Stimulated activated CD4-positive, alpha-beta T cell treated with anti-CD3 and anti-CD28 coated beads, Interleukin-4, amount 100 ng/mL, for 24 hours (primary cell): ENCODE measurements around the gene ZFAND2B.
A peak's percentile ranks its signal among the peaks of the same experiment; 100 is the strongest.

ENCODE experiments used
- DNase-seq: peaks from one replicate; pipeline ENCODE4 v3.0.0-alpha.2; 2020

Gene ZFAND2B

DNA sequence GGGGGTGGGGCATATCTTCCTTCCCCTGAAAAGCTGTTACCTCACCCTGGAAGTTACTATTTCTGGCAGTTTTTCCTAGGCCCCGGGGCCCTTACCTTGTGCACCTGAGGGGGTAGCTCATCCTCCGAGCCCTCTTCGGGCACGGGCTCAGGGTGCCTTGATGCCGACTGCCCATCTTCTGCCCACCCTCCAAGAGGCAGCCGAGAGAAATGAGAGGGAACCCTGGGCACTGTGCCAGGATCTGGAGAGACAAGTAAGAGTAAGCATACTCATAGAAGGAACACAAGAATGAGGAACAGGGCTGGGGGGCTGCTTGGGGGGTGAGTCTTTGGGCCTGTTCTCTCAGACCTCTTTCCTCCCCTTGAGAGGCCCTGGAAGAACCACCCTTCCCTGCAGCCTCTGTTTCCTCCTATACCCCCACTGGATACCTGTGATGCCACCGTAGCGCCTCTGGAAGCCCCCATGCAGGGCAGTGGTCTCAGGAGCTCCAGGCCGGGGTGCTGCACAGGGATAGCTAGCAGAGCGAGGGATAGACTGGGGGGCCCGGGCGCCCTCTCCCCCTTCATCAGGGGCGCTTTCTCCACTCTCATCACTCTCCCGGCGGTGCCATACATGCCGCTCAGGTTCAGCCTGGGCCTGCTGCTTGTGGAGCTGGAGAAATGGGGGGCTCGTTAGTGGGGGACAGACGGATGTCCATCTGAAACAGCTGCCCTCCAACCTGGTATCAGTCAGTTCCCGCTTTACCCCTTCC lies 14.2 kb downstream of the ZFAND2B start:
- no peak for DNase-seq

DNA sequence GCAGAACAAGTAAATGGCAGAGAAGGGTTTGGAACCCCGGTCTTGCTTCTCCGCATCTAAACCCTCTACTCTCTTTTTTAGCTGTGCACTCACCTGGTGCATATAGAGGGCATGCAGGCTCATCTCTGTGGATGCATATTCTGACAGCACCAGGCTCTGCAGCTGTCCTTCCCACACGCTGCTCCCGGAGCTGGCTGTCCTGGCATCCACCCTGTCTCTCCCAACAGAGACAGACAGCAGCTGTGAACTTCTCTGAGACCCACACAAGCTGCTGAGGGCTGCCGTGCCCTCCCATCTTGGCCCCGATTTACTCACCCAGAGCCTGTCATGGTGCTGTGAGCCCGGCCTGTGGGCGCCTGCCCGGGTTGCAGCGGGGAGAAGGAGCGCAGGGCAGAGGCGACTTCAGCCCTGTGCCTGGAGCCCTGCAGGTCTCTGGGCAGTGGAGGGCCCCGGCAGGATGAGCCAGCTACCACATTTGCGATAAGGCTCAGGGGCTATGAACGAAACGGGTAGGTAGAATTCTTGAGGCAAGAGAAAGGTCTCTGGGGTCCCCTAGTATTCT lies 15.5 kb downstream of the ZFAND2B start:
- DNase-seq = no peak

DNA sequence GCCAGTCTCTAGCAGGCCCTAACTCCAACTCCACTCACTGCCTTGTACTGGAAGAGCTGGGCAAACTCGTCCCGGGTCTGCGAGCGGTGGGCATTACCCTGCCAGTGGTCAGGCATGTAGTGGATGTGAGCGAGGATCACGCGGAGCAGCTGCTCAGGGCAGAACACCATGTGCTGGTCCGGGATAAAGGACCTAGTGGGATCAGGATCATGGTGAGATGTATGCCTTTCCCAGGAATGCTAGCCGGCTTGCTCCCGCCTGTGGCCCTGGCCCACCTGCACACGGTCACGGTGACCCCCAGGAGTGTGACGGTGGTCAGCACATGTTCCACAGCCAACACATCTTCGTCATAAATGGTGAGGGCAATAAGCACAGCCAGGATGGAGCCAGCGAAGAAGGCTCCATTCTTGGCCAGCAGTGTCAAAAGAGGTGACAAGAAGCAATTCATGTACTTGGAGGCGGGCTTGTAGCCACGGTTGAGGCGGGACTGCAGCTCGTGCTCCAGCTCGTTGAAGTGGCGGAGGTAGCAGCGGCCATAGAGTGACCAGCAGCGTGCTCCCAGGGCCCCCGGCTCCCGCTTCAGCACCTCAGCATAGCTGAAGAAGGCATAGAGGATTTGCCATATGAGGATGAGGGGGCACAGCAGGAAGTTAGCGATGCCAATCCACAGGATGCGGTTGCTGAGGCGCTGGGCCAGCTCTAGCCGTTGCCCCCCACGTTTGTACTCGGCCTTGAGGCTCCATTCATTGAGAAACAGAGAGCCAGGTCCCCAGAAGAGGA lies 17.4 kb downstream of the ZFAND2B start:
- DNase-seq = no peak

- DNase-seq = no peak
Observed at GRCh38 chr2:219225350-219225749, 18.8 kb downstream of the ZFAND2B start.

GRCh38 chr2:219228041-219228910 lies 21.7 kb downstream of the ZFAND2B start:
- DNase-seq = no peak

DNA sequence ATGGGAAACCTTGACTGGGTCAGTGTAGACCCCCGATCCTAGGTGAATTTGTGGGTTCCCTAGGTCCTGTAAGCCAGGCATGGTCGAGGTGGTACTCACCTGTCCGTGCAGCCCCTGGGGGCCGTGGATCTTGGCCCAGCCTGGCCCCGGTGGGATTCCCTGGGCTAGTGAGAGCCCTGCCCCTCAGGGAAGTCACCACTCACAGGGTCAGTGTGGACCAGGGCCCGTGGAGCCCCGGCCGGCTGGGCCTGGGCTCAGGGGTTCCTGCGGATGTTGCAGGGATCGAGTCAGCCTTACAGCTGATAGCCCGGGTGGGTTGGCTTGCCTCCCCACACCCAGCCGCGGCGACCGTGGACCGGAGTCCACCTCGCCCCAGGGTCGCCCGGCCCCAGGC lies 22.3 kb downstream of the ZFAND2B start:
- DNase-seq = peak; percentile 11

DNA sequence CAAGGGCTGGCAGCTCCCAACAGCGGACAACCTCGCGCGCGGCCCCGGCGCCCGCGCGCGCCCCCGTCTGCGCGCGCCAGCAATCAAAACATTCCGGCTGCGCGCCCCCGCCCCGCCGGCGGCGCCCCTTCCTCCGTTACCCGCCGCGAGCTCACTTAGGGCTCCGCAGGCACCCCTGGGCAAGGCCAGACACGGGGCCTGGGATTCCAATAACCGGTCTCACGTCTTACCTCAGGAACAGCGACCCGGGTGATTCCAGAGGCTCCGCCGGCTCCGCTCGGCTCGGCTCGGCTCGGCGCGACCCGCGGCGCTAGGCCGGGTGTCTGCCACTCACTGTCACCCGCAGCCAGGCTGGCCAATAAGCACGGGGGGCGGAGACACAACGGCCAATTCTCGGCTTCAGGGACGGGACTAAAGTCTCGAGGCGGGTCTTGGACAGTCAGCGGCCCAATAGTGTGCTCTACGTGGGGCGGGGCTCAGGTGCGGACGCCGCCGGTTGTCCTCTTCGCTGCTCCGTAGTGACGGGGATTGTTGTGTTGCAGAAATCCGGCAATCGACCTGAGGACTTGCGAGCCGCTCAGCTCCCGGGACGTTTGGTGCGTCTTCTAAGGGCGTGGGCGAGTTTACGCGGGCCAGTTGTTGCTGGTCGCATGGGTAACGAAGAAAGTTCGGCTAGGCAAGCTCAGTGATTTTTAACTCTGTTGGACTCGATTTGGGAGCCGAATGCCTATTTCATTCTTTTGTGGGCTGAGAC lies 22.9 kb downstream of the ZFAND2B start, which contains the start of the genes ANKZF1 and ATG9A:
ANKZF1 (plus strand) TSS at position 502 of the 754 bp plus-strand sequence. CDS start 452 bp downstream, outside the sequence.
ATG9A (minus strand) TSS at position 332 of the 754 bp plus-strand sequence. CDS start 1,612 bp downstream, outside the sequence.
- peak; percentile 99 for DNase-seq

GRCh38 chr2:219230059-219230540 lies 23.5 kb downstream of the ZFAND2B start:
- peak; percentile 60 for DNase-seq

DNA sequence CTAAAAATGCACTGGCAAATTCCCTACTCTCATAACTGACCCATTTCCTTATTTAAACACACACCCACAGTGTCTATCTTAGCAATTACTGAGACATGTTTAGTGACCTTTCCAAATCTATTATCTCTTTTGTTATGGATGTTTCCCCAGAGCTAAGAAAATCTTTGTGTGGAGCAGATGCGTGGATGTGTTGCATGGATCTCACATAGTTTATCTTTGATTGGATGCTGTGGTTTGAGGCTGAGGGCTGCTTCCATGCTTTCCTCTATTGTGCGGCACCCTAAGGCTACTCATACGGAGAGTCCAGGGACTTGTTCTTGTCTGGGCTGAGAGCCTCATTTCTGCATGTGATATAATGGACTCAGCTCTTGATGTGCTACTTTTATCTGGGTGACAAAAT lies 27.7 kb downstream of the ZFAND2B start:
- DNase-seq = no peak

GRCh38 chr2:219243291-219243761 lies 36.7 kb downstream of the ZFAND2B start:
- DNase-seq = no peak

GRCh38 chr2:219244789-219245147 lies 38.2 kb downstream of the ZFAND2B start:
- DNase-seq = no peak

GRCh38 chr2:219245148-219245898 lies 38.7 kb downstream of the ZFAND2B start, which contains the start of the genes GLB1L and STK16:
Gene GLB1L, minus strand, starts transcription at chr2:219245444. Its CDS starts 1,871 bp downstream, at chr2:219243573.
Gene STK16, plus strand, starts transcription at chr2:219245479. Its CDS starts 521 bp downstream, at chr2:219246000.
- peak; percentile 89 for DNase-seq

- DNase-seq = no peak
Observed at GRCh38 chr2:219245899-219246230, 39.3 kb downstream of the ZFAND2B start.

- DNase-seq = no peak
Observed at GRCh38 chr2:219246559-219246958, 40.0 kb downstream of the ZFAND2B start.

DNA sequence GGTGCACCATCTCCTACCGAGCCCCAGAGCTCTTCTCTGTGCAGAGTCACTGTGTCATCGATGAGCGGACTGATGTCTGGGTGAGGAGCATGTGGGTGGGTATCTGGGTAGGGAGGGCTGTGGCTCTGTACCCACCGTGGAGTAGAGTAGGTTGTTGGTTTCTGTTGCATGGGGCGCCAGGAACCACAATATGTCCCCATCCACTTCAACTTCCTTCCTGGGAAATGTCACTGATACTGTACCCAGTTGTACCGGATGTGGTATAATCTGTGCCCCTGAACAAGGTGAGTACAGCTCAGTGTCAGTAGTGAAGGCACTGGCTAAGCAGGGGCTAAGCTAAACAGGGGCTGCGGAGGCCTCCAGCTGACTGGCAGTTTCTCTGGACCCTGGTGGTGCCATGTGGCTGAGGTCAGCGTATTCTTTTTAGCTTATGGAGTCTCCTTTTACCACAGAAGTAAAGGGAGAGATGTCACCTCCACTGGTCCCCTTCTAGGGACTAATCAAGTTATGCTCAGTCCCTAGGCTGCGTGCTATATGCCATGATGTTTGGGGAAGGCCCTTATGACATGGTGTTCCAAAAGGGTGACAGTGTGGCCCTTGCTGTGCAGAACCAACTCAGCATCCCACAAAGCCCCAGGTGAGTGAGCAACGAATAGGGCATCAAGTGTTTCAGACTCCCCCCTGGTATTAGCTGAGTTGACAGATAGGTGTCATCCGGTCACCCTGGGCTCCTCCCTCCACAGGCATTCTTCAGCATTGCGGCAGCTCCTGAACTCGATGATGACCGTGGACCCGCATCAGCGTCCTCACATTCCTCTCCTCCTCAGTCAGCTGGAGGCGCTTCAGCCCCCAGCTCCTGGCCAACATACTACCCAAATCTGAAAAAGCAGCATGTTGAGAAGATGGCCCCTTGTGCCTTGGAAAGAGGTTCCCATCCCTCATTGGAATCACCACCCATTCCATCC lies 41.4 kb downstream of the ZFAND2B start:
- peak; percentile 66 for DNase-seq

DNA sequence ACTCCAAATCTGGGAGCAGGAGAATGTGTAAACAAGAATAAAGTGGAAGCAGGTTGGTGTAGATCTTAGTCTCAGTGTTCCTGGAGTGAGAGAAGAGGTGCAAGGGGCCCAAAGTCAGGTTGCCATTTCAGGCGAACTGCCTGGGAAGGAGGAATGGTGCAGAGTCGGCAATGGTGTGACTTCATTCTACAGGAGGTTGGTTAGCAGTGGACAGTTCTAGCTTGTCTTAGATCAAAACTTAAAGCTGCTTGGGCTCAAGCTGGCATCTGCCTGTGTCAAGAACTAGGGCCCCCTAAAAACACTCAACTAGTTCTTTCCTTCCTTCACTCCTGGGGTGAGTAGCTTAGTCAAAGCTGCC lies 42.2 kb downstream of the ZFAND2B start:
- no peak for DNase-seq

DNA sequence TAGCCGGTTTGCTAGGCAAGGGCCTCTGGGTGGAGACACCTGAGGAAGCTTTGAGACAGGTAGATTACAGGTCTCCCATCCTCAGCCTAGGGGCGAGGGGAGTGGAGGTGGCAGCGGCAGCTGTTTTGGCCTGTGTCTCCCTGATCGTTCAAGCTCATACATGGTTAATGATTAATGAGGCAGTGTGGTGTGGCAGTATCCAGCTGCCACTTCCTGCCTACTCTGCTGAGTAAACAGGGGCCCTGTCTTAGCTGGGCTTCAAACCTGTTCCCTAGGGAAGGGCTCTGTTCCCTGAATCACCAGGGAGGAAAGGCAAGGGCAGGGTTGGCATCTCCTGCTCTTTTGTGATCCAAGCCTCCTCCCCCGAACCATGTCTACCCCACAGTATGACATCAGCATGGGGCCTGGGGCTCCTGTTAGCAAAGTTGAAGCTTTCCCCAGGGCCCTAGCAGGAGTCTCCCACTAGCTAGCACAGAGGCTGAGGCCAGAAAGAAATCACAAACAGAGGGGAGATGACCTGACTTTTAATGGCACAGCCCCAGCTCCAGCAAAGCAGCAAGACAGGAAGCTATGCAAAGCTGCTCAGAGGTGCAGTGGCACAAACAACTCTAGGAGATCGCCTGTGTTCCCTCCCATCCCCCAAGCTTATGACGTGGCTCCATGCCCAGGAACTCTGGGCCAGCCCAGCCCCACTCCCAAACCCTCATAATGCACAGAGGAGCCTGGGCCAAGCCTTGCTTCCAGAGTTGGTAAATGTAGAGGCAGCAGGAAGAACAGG lies 42.8 kb downstream of the ZFAND2B start:
- DNase-seq = peak; percentile 39

GRCh38 chr2:219250049-219250781 lies 43.6 kb downstream of the ZFAND2B start:
- DNase-seq = no peak
